Right lobe of liver (tissue), 4 donors: ENCODE data around the gene INPP5A.

Experiments
- CTCF ChIP-seq, 4 donors: fragments of 200-600 bp in 3 of 4; fragments of 450-650 bp in 1 of 4; IDR thresholded peaks; one replicate each; pipeline versions ENCODE4 v1.5.1 to v1.8.0; 2016 to 2022; ENCODE audit warnings: antibody characterized with exemption in 4 of 4, mild to moderate bottlenecking in 2 of 4
- POLR2A ChIP-seq: fragments of 450-650 bp; IDR thresholded peaks from one replicate; pipeline ENCODE4 v1.6.1; 2017; ENCODE audit warnings: antibody characterized with exemption, mild to moderate bottlenecking
- donor health status: DM: no; HTN: no; CAD: no.
- donor health status: DM: no; HTN: no; CAD: no.
- donor health status: DM: no; HTN: yes; CAD: no.

GRCh38 chr10:132677096-132677472, 139.5 kb downstream of the INPP5A start:
- no peak for TF ChIP-seq POLR2A
- TF ChIP-seq CTCF (IDR thresholded peaks at IDR 0.05): no peak
